HG03103 (cell line): Measurements from ENCODE around the gene EYS.

Experiments used
- ATAC-seq: cut with Tn5 transposase; IDR thresholded peaks from one replicate; pipeline ENCODE4 v1.9.1; 2021; ENCODE audit warnings: low read depth; ENCODE audit not compliant: unreplicated experiment

EYS gene

GRCh38 chr6:64685401-64685800 lies 1021.6 kb downstream of the EYS start:
- ATAC-seq, result no peak

GRCh38 chr6:64683682-64684081 lies 1023.3 kb downstream of the EYS start:
- ATAC-seq, result no peak

- no peak for ATAC-seq
Observed at GRCh38 chr6:64681416-64682160, 1025.4 kb downstream of the EYS start.

GRCh38 chr6:64680446-64680845 lies 1026.6 kb downstream of the EYS start:
- no peak for ATAC-seq

- ATAC-seq, result no peak
Observed at GRCh38 chr6:64679416-64679815, 1027.6 kb downstream of the EYS start.

- no peak for ATAC-seq
Observed at GRCh38 chr6:64672651-64673050, 1034.4 kb downstream of the EYS start.

- ATAC-seq, result no peak
Observed at GRCh38 chr6:64672131-64672530, 1034.9 kb downstream of the EYS start.

- ATAC-seq, result no peak
Observed at GRCh38 chr6:64665137-64665536, 1041.9 kb downstream of the EYS start.

- no peak for ATAC-seq
Observed at GRCh38 chr6:64664480-64664879, 1042.5 kb downstream of the EYS start.

GRCh38 chr6:64644024-64644423 lies 1063.0 kb downstream of the EYS start:
- ATAC-seq, result no peak

- ATAC-seq, result no peak
Observed at GRCh38 chr6:64630901-64631300, 1076.1 kb downstream of the EYS start.

GRCh38 chr6:64622944-64623343 lies 1084.1 kb downstream of the EYS start:
- ATAC-seq, result no peak

- no peak for ATAC-seq
Observed at GRCh38 chr6:64602993-64603392, 1104.0 kb downstream of the EYS start.

- no peak for ATAC-seq
Observed at GRCh38 chr6:64591676-64592036, 1115.4 kb downstream of the EYS start.

GRCh38 chr6:64590965-64591675 lies 1115.9 kb downstream of the EYS start:
- no peak for ATAC-seq

- ATAC-seq, result no peak
Observed at GRCh38 chr6:64589961-64590360, 1117.1 kb downstream of the EYS start.

- ATAC-seq, result no peak
Observed at GRCh38 chr6:64580346-64580745, 1126.7 kb downstream of the EYS start.

GRCh38 chr6:64553249-64553786 lies 1153.7 kb downstream of the EYS start:
- ATAC-seq, result no peak

- ATAC-seq, result no peak
Observed at GRCh38 chr6:64547594-64548268, 1159.3 kb downstream of the EYS start.

GRCh38 chr6:64539917-64540316 lies 1167.1 kb downstream of the EYS start:
- no peak for ATAC-seq

GRCh38 chr6:64538722-64539121 lies 1168.3 kb downstream of the EYS start:
- no peak for ATAC-seq
